Measurements from ENCODE around the gene TMEM37.

TMEM37 gene

GRCh38 chr2:119478978-119479295 is 47.3 kb downstream of the TMEM37 start:
- DNase-seq (ENCODE audit: low read depth) = no peak
- TF ChIP-seq CTCF (IDR thresholded peaks at IDR 0.05; ENCODE audit: low read length, missing control alignments) = no peak
- no peak overlapping the region for H3K4me3 ChIP-seq (replicated peaks; ENCODE audit: low read depth, low read length)

- DNase-seq (ENCODE audit: low read depth) = no peak
- TF ChIP-seq CTCF (IDR thresholded peaks at IDR 0.05; ENCODE audit: low read length, missing control alignments) = no peak
- no peak overlapping the region for H3K4me3 ChIP-seq (replicated peaks; ENCODE audit: low read depth, low read length)
Observed at GRCh38 chr2:119480184-119480583, 48.5 kb downstream of the TMEM37 start.

GRCh38 chr2:119480718-119481142 is 49.1 kb downstream of the TMEM37 start:
- DNase-seq (ENCODE audit: low read depth) = no peak
- no peak for TF ChIP-seq CTCF (IDR thresholded peaks at IDR 0.05; ENCODE audit: low read length, missing control alignments)
- no peak overlapping the region for H3K4me3 ChIP-seq (replicated peaks; ENCODE audit: low read depth, low read length)

- no peak for DNase-seq (ENCODE audit: low read depth)
Observed at GRCh38 chr2:119481501-119482455, 50.1 kb downstream of the TMEM37 start.

GRCh38 chr2:119482481-119483394 is 51.1 kb downstream of the TMEM37 start:
- no peak for DNase-seq (ENCODE audit: low read depth)
- H3K4me3 ChIP-seq (replicated peaks; ENCODE audit: low read depth, low read length) = no peak overlapping the region
- no peak for TF ChIP-seq CTCF (IDR thresholded peaks at IDR 0.05; ENCODE audit: low read length, missing control alignments)

More at GRCh38 chr2:119481501-119482455, 50.1 kb downstream of the TMEM37 start:
- H3K4me3 ChIP-seq (replicated peaks; ENCODE audit: low read depth, low read length) = no peak overlapping the region
- no peak for TF ChIP-seq CTCF (IDR thresholded peaks at IDR 0.05; ENCODE audit: low read length, missing control alignments)

- no peak overlapping the region for H3K4me3 ChIP-seq (replicated peaks; ENCODE audit: low read depth, low read length)
- DNase-seq (ENCODE audit: low read depth) = no peak
Observed at GRCh38 chr2:119483395-119483753, 51.7 kb downstream of the TMEM37 start.

More at GRCh38 chr2:119483395-119483753, 51.7 kb downstream of the TMEM37 start:
- no peak for TF ChIP-seq CTCF (IDR thresholded peaks at IDR 0.05; ENCODE audit: low read length, missing control alignments)
